Measurements from ENCODE around the gene SETD2. TPM values are rescaled to one million over a fixed set of nuclear protein-coding genes. Genes with fewer than 3 reads are reported as not detected.

The SETD2 gene
- total and polyA plus RNA-seq, 2 experiments from 2014 or later: 16.7 to 45.2 TPM

DNA sequence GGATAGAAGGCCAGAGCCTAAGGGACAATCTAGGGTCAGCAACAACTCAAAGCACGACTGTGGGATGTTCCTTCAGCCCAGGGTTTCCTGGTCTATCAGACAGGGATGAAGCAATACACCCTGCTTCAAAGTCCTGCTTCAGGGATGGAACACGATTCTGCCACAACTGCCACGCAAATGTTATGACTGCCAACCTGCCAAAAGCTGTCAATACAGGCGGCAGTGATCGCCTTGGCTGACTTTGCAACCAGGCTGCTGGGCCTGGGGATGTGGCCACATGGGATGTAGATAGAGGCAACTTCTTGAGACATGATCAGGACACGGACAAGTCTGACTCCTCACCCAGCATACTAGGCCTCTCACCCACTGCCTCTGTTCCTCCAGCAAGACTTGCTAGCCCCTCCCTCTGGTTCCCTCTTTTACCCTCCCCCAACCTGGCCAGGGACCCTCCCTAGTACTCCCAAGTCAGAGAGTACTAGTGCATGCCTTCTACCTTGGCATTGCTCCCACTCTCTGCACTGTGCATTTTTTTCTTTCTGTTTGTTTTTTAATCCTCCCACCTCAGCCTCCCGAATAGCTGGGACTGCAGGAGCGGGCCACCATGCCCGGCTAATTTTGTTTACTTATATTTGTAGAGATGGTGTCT lies 195.0 kb downstream of the SETD2 start (continued):
- TF ChIP-seq, protein P1, sequence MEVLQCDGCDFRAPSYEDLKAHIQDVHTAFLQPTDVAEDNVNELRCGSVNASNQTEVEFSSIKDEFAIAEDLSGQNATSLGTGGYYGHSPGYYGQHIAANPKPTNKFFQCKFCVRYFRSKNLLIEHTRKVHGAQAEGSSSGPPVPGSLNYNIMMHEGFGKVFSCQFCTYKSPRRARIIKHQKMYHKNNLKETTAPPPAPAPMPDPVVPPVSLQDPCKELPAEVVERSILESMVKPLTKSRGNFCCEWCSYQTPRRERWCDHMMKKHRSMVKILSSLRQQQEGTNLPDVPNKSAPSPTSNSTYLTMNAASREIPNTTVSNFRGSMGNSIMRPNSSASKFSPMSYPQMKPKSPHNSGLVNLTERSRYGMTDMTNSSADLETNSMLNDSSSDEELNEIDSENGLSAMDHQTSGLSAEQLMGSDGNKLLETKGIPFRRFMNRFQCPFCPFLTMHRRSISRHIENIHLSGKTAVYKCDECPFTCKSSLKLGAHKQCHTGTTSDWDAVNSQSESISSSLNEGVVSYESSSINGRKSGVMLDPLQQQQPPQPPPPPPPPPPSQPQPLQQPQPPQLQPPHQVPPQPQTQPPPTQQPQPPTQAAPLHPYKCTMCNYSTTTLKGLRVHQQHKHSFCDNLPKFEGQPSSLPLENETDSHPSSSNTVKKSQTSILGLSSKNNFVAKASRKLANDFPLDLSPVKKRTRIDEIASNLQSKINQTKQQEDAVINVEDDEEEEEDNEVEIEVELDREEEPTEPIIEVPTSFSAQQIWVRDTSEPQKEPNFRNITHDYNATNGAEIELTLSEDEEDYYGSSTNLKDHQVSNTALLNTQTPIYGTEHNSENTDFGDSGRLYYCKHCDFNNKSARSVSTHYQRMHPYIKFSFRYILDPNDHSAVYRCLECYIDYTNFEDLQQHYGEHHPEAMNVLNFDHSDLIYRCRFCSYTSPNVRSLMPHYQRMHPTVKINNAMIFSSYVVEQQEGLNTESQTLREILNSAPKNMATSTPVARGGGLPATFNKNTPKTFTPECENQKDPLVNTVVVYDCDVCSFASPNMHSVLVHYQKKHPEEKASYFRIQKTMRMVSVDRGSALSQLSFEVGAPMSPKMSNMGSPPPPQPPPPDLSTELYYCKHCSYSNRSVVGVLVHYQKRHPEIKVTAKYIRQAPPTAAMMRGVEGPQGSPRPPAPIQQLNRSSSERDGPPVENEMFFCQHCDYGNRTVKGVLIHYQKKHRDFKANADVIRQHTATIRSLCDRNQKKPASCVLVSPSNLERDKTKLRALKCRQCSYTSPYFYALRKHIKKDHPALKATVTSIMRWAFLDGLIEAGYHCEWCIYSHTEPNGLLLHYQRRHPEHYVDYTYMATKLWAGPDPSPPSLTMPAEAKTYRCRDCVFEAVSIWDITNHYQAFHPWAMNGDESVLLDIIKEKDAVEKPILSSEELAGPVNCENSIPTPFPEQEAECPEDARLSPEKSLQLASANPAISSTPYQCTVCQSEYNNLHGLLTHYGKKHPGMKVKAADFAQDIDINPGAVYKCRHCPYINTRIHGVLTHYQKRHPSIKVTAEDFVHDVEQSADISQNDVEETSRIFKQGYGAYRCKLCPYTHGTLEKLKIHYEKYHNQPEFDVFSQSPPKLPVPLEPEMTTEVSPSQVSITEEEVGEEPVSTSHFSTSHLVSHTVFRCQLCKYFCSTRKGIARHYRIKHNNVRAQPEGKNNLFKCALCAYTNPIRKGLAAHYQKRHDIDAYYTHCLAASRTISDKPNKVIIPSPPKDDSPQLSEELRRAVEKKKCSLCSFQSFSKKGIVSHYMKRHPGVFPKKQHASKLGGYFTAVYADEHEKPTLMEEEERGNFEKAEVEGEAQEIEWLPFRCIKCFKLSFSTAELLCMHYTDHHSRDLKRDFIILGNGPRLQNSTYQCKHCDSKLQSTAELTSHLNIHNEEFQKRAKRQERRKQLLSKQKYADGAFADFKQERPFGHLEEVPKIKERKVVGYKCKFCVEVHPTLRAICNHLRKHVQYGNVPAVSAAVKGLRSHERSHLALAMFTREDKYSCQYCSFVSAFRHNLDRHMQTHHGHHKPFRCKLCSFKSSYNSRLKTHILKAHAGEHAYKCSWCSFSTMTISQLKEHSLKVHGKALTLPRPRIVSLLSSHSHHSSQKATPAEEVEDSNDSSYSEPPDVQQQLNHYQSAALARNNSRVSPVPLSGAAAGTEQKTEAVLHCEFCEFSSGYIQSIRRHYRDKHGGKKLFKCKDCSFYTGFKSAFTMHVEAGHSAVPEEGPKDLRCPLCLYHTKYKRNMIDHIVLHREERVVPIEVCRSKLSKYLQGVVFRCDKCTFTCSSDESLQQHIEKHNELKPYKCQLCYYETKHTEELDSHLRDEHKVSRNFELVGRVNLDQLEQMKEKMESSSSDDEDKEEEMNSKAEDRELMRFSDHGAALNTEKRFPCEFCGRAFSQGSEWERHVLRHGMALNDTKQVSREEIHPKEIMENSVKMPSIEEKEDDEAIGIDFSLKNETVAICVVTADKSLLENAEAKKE (CRISPR knock-in tag; IDR thresholded peaks at IDR 0.05): no peak
- TF ChIP-seq JUNB (IDR thresholded peaks at IDR 0.05; ENCODE audit: unreplicated experiment) (no peak), POLR2AphosphoS5 (IDR thresholded peaks at IDR 0.05; ENCODE audit: low read depth) (no peak), EZH2 (IDR thresholded peaks at IDR 0.05; ENCODE audit: low read depth, unreplicated experiment) (no peak), STAT1 (IDR thresholded peaks at IDR 0.05; ENCODE audit: unreplicated experiment) (no peak), NANOG (IDR thresholded peaks at IDR 0.05; ENCODE audit: borderline replicate concordance) (no peak)
- TF ChIP-seq, protein P2, sequence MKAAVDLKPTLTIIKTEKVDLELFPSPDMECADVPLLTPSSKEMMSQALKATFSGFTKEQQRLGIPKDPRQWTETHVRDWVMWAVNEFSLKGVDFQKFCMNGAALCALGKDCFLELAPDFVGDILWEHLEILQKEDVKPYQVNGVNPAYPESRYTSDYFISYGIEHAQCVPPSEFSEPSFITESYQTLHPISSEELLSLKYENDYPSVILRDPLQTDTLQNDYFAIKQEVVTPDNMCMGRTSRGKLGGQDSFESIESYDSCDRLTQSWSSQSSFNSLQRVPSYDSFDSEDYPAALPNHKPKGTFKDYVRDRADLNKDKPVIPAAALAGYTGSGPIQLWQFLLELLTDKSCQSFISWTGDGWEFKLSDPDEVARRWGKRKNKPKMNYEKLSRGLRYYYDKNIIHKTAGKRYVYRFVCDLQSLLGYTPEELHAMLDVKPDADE (IDR thresholded peaks at IDR 0.05): no peak

GRCh38 chr3:46966811-46967210 lies 197.1 kb downstream of the SETD2 start:
- TF ChIP-seq, protein P2 (IDR thresholded peaks at IDR 0.05): no peak
- TF ChIP-seq POLR2AphosphoS5 (IDR thresholded peaks at IDR 0.05; ENCODE audit: low read depth): no peak
- TF ChIP-seq JUNB (IDR thresholded peaks at IDR 0.05; ENCODE audit: unreplicated experiment): no peak
- peak in 1 of 2 experiments; percentile 36; a peak in 1 of 4 replicates for TF ChIP-seq CTCF (conservative IDR thresholded peaks at IDR 0.05; ENCODE audit: low read depth in 2 of 2)
- H3K9me2 ChIP-seq (ENCODE audit: insufficient read depth): no peaks in the 10 kb centered on the region
- no peak for DNase-seq (ENCODE audit: low spot score)
- Mint-ChIP-seq H3K27me3 (ENCODE audit: insufficient read depth, low read depth, poor library complexity) (peaks cover 6% of the 10 kb centered on the region), H3K36me3 (ENCODE audit: low read depth) (peaks cover 50% of the 10 kb centered on the region), H3K4me1 (peaks cover 27% of the 10 kb centered on the region), H3K9me3 (peaks cover 8% of the 10 kb centered on the region; the same call in 2 of the 3 replicates), H3K27ac (0 out of 2 replicates have a peak overlapping the region, but pooled peaks have one; percentile 3), H3K4me3 (no peak overlapping the region)
- H3K79me2 ChIP-seq (replicated peaks; ENCODE audit: insufficient read depth): peaks cover 90% of the 10 kb centered on the region
- H3K4me2 ChIP-seq: no peak overlapping the region
- no peak overlapping the region for H3K4me3 ChIP-seq
- H3F3A ChIP-seq (replicated peaks; ENCODE audit: low read depth): no peaks in the 10 kb centered on the region
- no peak overlapping the region for H3K27ac ChIP-seq (ENCODE audit: low read depth)
- no peaks in the 10 kb centered on the region for H3K27me3 ChIP-seq (ENCODE audit: insufficient read depth)
- H2AFZ ChIP-seq: no peak overlapping the region
- peaks cover 64% of the 10 kb centered on the region for H4K20me1 ChIP-seq (replicated peaks; ENCODE audit: insufficient read depth)
- peak; percentile 61 for ATAC-seq
- peaks cover under 1% of the 10 kb centered on the region; the same call in 1 of the 2 replicates for H3K4me1 ChIP-seq (ENCODE audit: insufficient read depth)
- no peaks in the 10 kb centered on the region; the same call in 1 of the 2 replicates for H3K36me3 ChIP-seq (ENCODE audit: insufficient read depth)

Measured in GM23338 (cell line).